Vagina (tissue), 2 donors: ENCODE results near the gene BARX2. TPM values are rescaled to one million over a fixed set of nuclear protein-coding genes. Genes with fewer than 3 reads are reported as not detected.

Source experiments
- DNase-seq, 2 donors: peaks; one replicate each; pipeline ENCODE4 v3.0.0-alpha.2; 2017; ENCODE audit errors: extremely low spot score in 2 of 2
- H3K27ac ChIP-seq: fragments of 200-600 bp; sonication (generic); one replicate; pipeline ENCODE4 v1.5.1; 2019
- H3K27me3 ChIP-seq: fragments of 200-600 bp; sonication (generic); one replicate; pipeline ENCODE4 v1.5.1; 2019
- H3K36me3 ChIP-seq, 2 donors: fragments of 200-600 bp; sonication (generic); one replicate each; pipeline ENCODE4 v1.5.1; 2017 to 2019
- H3K4me1 ChIP-seq: fragments of 200-600 bp; sonication (generic); one replicate; pipeline ENCODE4 v1.5.1; 2019
- H3K4me3 ChIP-seq, 2 donors: fragments of 200-600 bp; sonication (generic); 1 replicate in 1 of 2; 2 replicates in 1 of 2; pipeline ENCODE4 v1.5.1; 2016 to 2019
- H3K9me3 ChIP-seq: fragments of 200-600 bp; sonication (generic); one replicate; pipeline ENCODE4 v1.5.1; 2019
- CTCF ChIP-seq, 3 experiments: fragments of 450-650 bp in 2 of 3; fragments of 200-600 bp in 1 of 3; sonication (generic) in 1 of 3; IDR thresholded peaks; one replicate each; pipeline ENCODE4 v1.5.1; 2017 to 2019; ENCODE audit warnings: antibody characterized with exemption in 3 of 3, mild to moderate bottlenecking in 2 of 3, moderate library complexity in 2 of 3
- POLR2A ChIP-seq, 2 donors: fragments of 450-650 bp; IDR thresholded peaks; one replicate each; pipeline ENCODE4 v1.6.1; 2017; ENCODE audit warnings: antibody characterized with exemption in 2 of 2, mild to moderate bottlenecking in 2 of 2, moderate library complexity in 2 of 2
- POLR2AphosphoS5 ChIP-seq, 2 donors: sonication (generic); formaldehyde crosslinking; IDR thresholded peaks; one replicate each; pipeline ENCODE4 v1.9.0; 2017; ENCODE audit warnings: antibody characterized with exemption in 2 of 2, mild to moderate bottlenecking in 2 of 2, low read depth in 1 of 2; ENCODE audit not compliant: insufficient read depth in 1 of 2
- intact Hi-C: fragments of 100-400 bp; cut with DNase I; formaldehyde crosslinking; loops from one replicate; pipeline ENCODE4 v1.15.1; 2023
- total RNA-seq: library from RNA; depleted of rRNA; stranded (reverse); fragments of >200 nt; gene quantifications from one replicate; pipeline ENCODE4 v1.2.3, GENCODE V29; 2016

BARX2 gene
- total RNA-seq, 1 donor from 2014 or later, result 25.3 TPM

DNA sequence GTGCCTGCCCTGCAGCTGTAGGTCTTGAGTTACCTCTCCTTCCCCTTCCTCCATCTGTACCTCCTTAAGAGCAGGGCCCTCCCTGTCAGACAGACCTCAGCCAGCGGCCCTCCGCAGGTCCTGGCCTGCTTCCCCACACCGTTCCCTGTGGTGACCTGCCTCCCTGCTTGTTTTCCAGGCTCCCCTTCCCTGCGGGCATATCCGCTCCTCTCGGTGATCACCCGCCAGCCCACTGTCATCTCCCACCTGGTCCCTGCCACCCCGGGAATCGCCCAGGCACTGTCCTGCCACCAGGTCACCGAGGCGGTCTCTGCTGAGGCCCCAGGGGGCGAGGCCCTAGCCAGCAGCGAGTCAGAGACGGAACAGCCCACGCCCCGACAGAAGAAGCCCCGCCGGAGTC is 60.9 kb downstream of the BARX2 start:
- TF ChIP-seq CTCF (IDR thresholded peaks at IDR 0.05) (no peak), POLR2AphosphoS5 (IDR thresholded peaks at IDR 0.05; ENCODE audit: insufficient read depth in 1 of 2, low read depth in 1 of 2) (no peak), POLR2A (IDR thresholded peaks at IDR 0.05) (no peak)
- peak in 1 of 2 donors; percentile 64 for DNase-seq
- Histone ChIP-seq H3K27ac (no peak overlapping the region), H3K36me3 (no peaks in the 10 kb centered on the region), H3K9me3 (no peaks in the 10 kb centered on the region), H3K4me3 (no peak overlapping the region), H3K4me1 (peaks cover 10% of the 10 kb centered on the region), H3K27me3 (no peaks in the 10 kb centered on the region)
- intact Hi-C loops, result no loop called here

DNA sequence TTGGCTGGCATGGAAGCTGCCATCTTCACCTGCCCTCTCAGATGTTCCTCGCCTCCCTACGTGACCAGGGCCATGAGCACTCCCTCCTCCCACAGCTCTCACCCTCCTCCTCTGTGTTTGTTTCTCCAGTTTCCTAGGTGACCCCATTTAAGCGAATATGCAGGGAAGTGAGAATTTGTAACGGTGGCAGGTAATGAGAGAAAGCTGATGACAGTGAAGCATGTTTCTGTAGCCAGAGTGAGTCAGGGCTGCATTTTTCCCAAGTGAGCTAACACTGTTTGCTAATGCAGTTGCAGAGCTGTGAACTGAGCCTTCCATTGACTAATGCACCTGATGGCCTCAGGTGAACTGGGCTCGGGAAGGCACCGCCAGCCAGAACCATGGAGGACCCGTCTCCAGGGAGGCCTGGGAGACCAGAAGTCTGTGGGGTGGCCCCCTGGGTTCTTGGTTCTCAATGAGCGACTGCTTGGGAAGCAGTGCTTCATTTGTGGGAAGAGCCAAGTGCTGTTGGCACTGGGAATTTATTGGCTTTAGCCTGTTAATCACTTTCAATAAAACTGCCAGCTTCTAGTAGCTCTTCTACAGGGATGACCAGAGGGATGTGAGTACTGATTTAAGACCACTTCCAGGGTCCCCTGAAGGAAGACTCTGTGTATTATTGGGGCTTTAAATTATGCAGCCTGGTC is 64.5 kb downstream of the BARX2 start:
- Histone ChIP-seq H3K4me1 (peaks cover 10% of the 10 kb centered on the region), H3K4me3 (no peak overlapping the region), H3K27me3 (no peaks in the 10 kb centered on the region), H3K36me3 (no peaks in the 10 kb centered on the region), H3K27ac (no peak overlapping the region), H3K9me3 (no peaks in the 10 kb centered on the region)
- DNase-seq, result no peak
- no peak for TF ChIP-seq POLR2A (IDR thresholded peaks at IDR 0.05)
- peak in 1 of 2 donors; percentile 18 for TF ChIP-seq POLR2AphosphoS5 (IDR thresholded peaks at IDR 0.05; ENCODE audit: insufficient read depth in 1 of 2, low read depth in 1 of 2)
- TF ChIP-seq CTCF (IDR thresholded peaks at IDR 0.05), result no peak
- intact Hi-C loops, result no loop called here

GRCh38 chr11:129442171-129442570 is 66.5 kb downstream of the BARX2 start:
- Histone ChIP-seq H3K36me3 (no peaks in the 10 kb centered on the region), H3K4me3 (no peak overlapping the region), H3K9me3 (no peaks in the 10 kb centered on the region), H3K27ac (no peak overlapping the region), H3K27me3 (no peaks in the 10 kb centered on the region), H3K4me1 (peaks cover 10% of the 10 kb centered on the region)
- TF ChIP-seq CTCF (IDR thresholded peaks at IDR 0.05), result no peak
- no peak for DNase-seq
- intact Hi-C loops, result no loop called here

DNA sequence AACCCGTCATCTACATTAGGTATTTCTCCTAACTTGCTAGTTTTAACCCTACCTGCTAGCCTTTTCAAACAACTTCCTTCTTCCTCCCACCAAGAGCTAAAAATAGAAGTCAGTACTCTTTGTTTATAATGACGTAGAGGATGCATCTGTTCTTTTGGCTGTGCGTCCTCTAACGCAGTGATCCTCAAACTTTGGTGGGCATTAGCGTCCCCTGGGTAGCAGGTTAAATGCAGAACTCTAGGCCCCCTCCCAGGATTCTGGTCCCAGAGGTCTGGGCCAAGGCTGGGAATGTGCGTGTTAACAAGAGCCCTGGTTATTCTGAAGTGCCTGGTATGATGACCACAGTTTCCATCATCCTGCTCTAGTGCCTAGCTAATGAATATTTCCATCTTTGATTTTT is 67.6 kb downstream of the BARX2 start:
- H3K4me3 ChIP-seq, result no peak overlapping the region
- H3K36me3 ChIP-seq, result no peaks in the 10 kb centered on the region
- peaks cover 10% of the 10 kb centered on the region for H3K4me1 ChIP-seq
- no peaks in the 10 kb centered on the region for H3K9me3 ChIP-seq
- no peak for DNase-seq
- no peak overlapping the region for H3K27ac ChIP-seq
- no peaks in the 10 kb centered on the region for H3K27me3 ChIP-seq
- no peak for TF ChIP-seq POLR2AphosphoS5 (IDR thresholded peaks at IDR 0.05; ENCODE audit: insufficient read depth in 1 of 2, low read depth in 1 of 2)
- TF ChIP-seq POLR2A (IDR thresholded peaks at IDR 0.05), result no peak
- no peak for TF ChIP-seq CTCF (IDR thresholded peaks at IDR 0.05)
- intact Hi-C loops, result no loop called here

DNA sequence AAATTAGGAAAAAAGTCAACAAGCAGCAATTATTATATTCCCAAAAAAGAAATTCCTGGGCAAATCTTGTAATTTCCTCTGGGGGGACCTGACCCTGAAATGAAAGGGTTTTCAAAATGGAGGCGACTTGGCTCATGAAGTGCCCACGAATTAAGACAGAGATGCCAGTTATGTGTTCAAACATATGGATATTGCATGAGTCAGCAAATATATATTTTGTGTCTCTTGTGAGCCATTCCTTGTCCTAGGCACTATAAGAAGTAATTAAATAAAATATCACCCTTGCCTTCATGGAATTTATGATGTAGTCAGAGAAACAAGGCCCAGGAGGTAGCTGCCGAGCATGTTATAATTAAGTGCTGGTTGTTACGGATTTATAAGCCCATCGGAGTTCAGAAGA is 68.6 kb downstream of the BARX2 start:
- TF ChIP-seq POLR2A (IDR thresholded peaks at IDR 0.05) (no peak), POLR2AphosphoS5 (IDR thresholded peaks at IDR 0.05; ENCODE audit: insufficient read depth in 1 of 2, low read depth in 1 of 2) (no peak), CTCF (IDR thresholded peaks at IDR 0.05) (no peak)
- H3K36me3 ChIP-seq, result no peaks in the 10 kb centered on the region
- no peak overlapping the region for H3K4me3 ChIP-seq
- DNase-seq, result no peak
- intact Hi-C loops, result no loop called here
- no peak overlapping the region for H3K27ac ChIP-seq
- H3K9me3 ChIP-seq, result no peaks in the 10 kb centered on the region
- H3K27me3 ChIP-seq, result no peaks in the 10 kb centered on the region
- peaks cover 10% of the 10 kb centered on the region for H3K4me1 ChIP-seq
